Keratinocyte (primary cell): Measurements from ENCODE around the gene RAB32. TPM values are rescaled to one million over a fixed set of nuclear protein-coding genes. Genes with fewer than 3 reads are reported as not detected.

ENCODE experiments used
- DNase-seq: peaks from one replicate; pipeline ENCODE4 v3.0.0-alpha.2; 2011; ENCODE audit warnings: low read depth, missing footprints, low spot score
- FAIRE-seq: peaks from 2 replicates; lab custom pipeline; 2011; peaks lifted over from hg19 to GRCh38; lab: Jason Lieb, UNC
- H2AFZ ChIP-seq: 2 replicates; pipeline ENCODE4 v1.6.0; 2012; ENCODE audit warnings: low read length, control low read depth, inconsistent platforms; ENCODE audit not compliant: control insufficient read depth
- H3K27ac ChIP-seq: 2 replicates; pipeline ENCODE4 v1.5.1; 2011; ENCODE audit warnings: low read length; ENCODE audit not compliant: control insufficient read depth, insufficient read depth
- H3K27me3 ChIP-seq: 3 replicates; pipeline ENCODE4 v1.6.0; 2011; ENCODE audit warnings: low read length; ENCODE audit not compliant: control insufficient read depth, insufficient read depth; ENCODE audit errors: extremely low read depth
- H3K36me3 ChIP-seq, 2 experiments: 2 replicates in 1 of 2; 3 replicates in 1 of 2; pipeline ENCODE4 v1.5.1; 2011; ENCODE audit warnings: low read length in 2 of 2, mild to moderate bottlenecking in 1 of 2; ENCODE audit not compliant: control insufficient read depth in 2 of 2, insufficient read depth in 2 of 2; ENCODE audit errors: extremely low read depth in 1 of 2
- H3K4me1 ChIP-seq: 3 replicates; pipeline ENCODE4 v1.5.1; 2011; ENCODE audit warnings: low read length; ENCODE audit not compliant: control insufficient read depth, insufficient read depth; ENCODE audit errors: extremely low read depth
- H3K4me2 ChIP-seq: 3 replicates; pipeline ENCODE4 v1.6.0; 2011; ENCODE audit warnings: low read depth, low read length; ENCODE audit not compliant: control insufficient read depth, insufficient read depth; ENCODE audit errors: extremely low read depth
- H3K4me3 ChIP-seq, 3 experiments: fragments of 200-600 bp in 1 of 3; sonication (generic) in 1 of 3; 2 replicates in 2 of 3; 3 replicates in 1 of 3; pipeline ENCODE4 v1.5.1; 2011 to 2016; ENCODE audit warnings: low read length in 3 of 3, mild to moderate bottlenecking in 3 of 3, control low read depth in 2 of 3, inconsistent platforms in 1 of 3, low read depth in 1 of 3, mixed read lengths in 1 of 3, mixed run types in 1 of 3, moderate library complexity in 1 of 3; ENCODE audit not compliant: control insufficient read depth in 2 of 3, insufficient read depth in 2 of 3; ENCODE audit errors: extremely low read depth in 1 of 3
- H3K79me2 ChIP-seq: 2 replicates; pipeline ENCODE4 v1.6.0; 2012; ENCODE audit warnings: low read length; ENCODE audit not compliant: control insufficient read depth, insufficient read depth
- H3K9ac ChIP-seq: 3 replicates; pipeline ENCODE4 v1.6.0; 2011; ENCODE audit warnings: low read length; ENCODE audit not compliant: control insufficient read depth, insufficient read depth; ENCODE audit errors: extremely low read depth
- H3K9me1 ChIP-seq: 3 replicates; pipeline ENCODE4 v1.6.0; 2011; ENCODE audit warnings: low read length; ENCODE audit not compliant: control insufficient read depth, insufficient read depth; ENCODE audit errors: extremely low read depth
- H3K9me3 ChIP-seq: 2 replicates; pipeline ENCODE4 v1.5.1; 2012; ENCODE audit warnings: low read depth, low read length; ENCODE audit not compliant: control insufficient read depth
- H4K20me1 ChIP-seq: 3 replicates; pipeline ENCODE4 v1.6.0; 2011; ENCODE audit warnings: low read length; ENCODE audit not compliant: control insufficient read depth, insufficient read depth; ENCODE audit errors: extremely low read depth
- EZH2 ChIP-seq: IDR thresholded peaks from one replicate; pipeline ENCODE4 v1.6.1; 2012; ENCODE audit warnings: inconsistent platforms, mild to moderate bottlenecking, low read length, moderate library complexity
- dilution Hi-C: fragments of 300-500 bp; cut with MboI; formaldehyde crosslinking; loops from one replicate; pipeline ENCODE4 v1.7.0; 2020; ENCODE audit warnings: low sequenced_read_pairs; ENCODE audit not compliant: extremely low pct_ligation_motif_present
- polyA plus RNA-seq, 5 experiments: library from polyadenylated mRNA; depleted of rRNA in 3 of 5; stranded (reverse) in 3 of 5; stranded (forward) in 1 of 5; unstranded in 1 of 5; fragments of >200 nt; gene quantifications; 1 replicate in 1 of 5; 2 replicates in 3 of 5; 3 replicates in 1 of 5; pipeline versions ENCODE4 v1.2.1 to v1.2.3, GENCODE V29; 2011 to 2012; ENCODE audit warnings: missing spikeins in 2 of 5, low read depth in 1 of 5, low replicate concordance in 1 of 5
- TF ChIP-seq, protein P1 (sequence below), 3 experiments: IDR thresholded peaks in 1 of 3; conservative IDR thresholded peaks in 1 of 3; optimal IDR thresholded peaks in 1 of 3; 2 replicates in 2 of 3; 3 replicates in 1 of 3; pipeline versions ENCODE3 to v1.5.1; 2011; ENCODE audit warnings: low read length in 3 of 3, mild to moderate bottlenecking in 3 of 3, moderate library complexity in 2 of 3, control low read depth in 1 of 3, inconsistent platforms in 1 of 3; ENCODE audit not compliant: insufficient read depth in 2 of 3; ENCODE audit errors: extremely low read depth in 1 of 3

RAB32 gene
- polyA plus RNA-seq, 1 donor (not counting 4 experiments of a cell fraction or from before 2014, with no cell fraction given), result 73.0 TPM

- Histone ChIP-seq H3K4me1 (peaks cover 21% of the 10 kb centered on the region), H3K9ac (no peak overlapping the region), H3K9me3 (no peaks in the 10 kb centered on the region), H3K27ac (no peak overlapping the region), H3K36me3 (peaks cover 3 to 5% of the 10 kb centered on the region in 2 experiments), H3K27me3 (no peaks in the 10 kb centered on the region), H3K4me2 (no peak overlapping the region), H3K4me3 (no peak overlapping the region), H3K9me1 (no peaks in the 10 kb centered on the region), H3K79me2 (peaks cover 75% of the 10 kb centered on the region), H4K20me1 (no peaks in the 10 kb centered on the region), H2AFZ (no peak overlapping the region)
- no peak for DNase-seq
- FAIRE-seq, result no peak
- no peak for TF ChIP-seq EZH2
- TF ChIP-seq, protein P1, sequence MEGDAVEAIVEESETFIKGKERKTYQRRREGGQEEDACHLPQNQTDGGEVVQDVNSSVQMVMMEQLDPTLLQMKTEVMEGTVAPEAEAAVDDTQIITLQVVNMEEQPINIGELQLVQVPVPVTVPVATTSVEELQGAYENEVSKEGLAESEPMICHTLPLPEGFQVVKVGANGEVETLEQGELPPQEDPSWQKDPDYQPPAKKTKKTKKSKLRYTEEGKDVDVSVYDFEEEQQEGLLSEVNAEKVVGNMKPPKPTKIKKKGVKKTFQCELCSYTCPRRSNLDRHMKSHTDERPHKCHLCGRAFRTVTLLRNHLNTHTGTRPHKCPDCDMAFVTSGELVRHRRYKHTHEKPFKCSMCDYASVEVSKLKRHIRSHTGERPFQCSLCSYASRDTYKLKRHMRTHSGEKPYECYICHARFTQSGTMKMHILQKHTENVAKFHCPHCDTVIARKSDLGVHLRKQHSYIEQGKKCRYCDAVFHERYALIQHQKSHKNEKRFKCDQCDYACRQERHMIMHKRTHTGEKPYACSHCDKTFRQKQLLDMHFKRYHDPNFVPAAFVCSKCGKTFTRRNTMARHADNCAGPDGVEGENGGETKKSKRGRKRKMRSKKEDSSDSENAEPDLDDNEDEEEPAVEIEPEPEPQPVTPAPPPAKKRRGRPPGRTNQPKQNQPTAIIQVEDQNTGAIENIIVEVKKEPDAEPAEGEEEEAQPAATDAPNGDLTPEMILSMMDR (optimal IDR thresholded peaks at IDR 0.05 in 1 of 3, IDR thresholded peaks at IDR 0.05 in 1 of 3, conservative IDR thresholded peaks at IDR 0.05 in 1 of 3; ENCODE audit: extremely low read depth in 1 of 3, insufficient read depth in 2 of 3, low read length in 3 of 3), result no peak
- dilution Hi-C loops, result no loop called here
Measured at GRCh38 chr6:146547889-146548288, 4.3 kb downstream of the RAB32 start.

DNA sequence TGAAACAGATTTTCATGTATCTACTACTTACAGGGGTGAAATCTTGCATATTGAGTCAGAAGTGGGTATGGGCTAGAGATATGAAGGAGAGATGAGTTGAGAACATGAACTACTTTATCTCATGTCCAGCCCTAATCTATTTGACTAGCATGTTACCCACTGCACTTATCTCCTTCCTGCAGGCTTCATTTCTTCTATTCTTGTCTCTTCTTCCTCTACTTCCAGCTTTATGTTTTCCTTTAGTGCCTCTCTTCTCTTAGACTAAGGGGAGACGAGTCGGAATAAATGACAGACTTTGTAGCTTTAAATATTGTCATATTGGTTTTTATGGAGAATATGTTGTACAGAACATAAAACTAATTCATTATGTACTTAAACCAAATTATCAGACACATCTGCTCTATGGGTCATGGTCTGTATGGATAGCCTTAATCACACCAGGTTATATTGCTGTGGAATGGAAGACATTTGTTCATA lies 5.3 kb downstream of the RAB32 start:
- H3K9me1 ChIP-seq, result no peaks in the 10 kb centered on the region
- H4K20me1 ChIP-seq, result no peaks in the 10 kb centered on the region
- H3K79me2 ChIP-seq, result peaks cover 79% of the 10 kb centered on the region

More for the DNA sequence above, 5.3 kb downstream of the RAB32 start:
- FAIRE-seq, result no peak
- Histone ChIP-seq H2AFZ (no peak overlapping the region), H3K4me1 (peaks cover 21% of the 10 kb centered on the region), H3K27ac (no peak overlapping the region), H3K4me2 (no peak overlapping the region), H3K9me3 (no peaks in the 10 kb centered on the region), H3K27me3 (no peaks in the 10 kb centered on the region), H3K9ac (no peak overlapping the region), H3K4me3 (no peak overlapping the region), H3K36me3 (peaks cover 3 to 5% of the 10 kb centered on the region in 2 experiments)
- TF ChIP-seq, protein P1 (optimal IDR thresholded peaks at IDR 0.05 in 1 of 3, IDR thresholded peaks at IDR 0.05 in 1 of 3, conservative IDR thresholded peaks at IDR 0.05 in 1 of 3; ENCODE audit: extremely low read depth in 1 of 3, insufficient read depth in 2 of 3, low read length in 3 of 3), result no peak
- TF ChIP-seq EZH2, result no peak
- no peak for DNase-seq
- dilution Hi-C loops, result no loop called here
